HG03095 (cell line): ENCODE measurements around the gene LINC01488.
A peak's percentile ranks its signal among the peaks of the same experiment; 100 is the strongest.

ENCODE experiments used
- ATAC-seq: cut with Tn5 transposase; IDR thresholded peaks from one replicate; pipeline ENCODE4 v1.9.1; 2021; ENCODE audit warnings: moderate library complexity; ENCODE audit not compliant: unreplicated experiment

The LINC01488 gene

DNA sequence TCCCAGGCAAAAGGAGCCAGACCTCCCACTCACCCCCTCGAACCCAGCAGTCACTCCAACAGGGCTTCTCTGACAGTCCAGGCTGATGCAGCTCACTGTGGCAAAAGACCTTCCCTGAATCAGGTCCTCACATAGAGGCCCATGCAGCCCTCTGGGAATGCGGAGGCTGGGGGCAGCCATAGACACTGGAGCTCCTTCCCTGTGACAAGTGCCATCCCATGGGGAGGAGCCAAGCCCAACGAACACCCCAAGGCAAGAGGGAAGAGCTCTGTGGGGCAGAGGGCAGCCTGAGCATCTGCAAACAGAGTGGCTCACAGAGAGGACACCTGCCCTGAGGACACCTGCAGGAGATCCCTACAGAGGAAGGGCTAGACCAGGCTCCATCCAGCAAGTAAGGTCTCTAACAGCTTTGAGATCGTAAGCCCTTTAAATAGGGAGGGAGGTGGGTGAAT is at the start of gene LINC01488:
Gene LINC01488 (plus strand): TSS at position 271 of the 452 bp plus-strand sequence.
- no peak for ATAC-seq

DNA sequence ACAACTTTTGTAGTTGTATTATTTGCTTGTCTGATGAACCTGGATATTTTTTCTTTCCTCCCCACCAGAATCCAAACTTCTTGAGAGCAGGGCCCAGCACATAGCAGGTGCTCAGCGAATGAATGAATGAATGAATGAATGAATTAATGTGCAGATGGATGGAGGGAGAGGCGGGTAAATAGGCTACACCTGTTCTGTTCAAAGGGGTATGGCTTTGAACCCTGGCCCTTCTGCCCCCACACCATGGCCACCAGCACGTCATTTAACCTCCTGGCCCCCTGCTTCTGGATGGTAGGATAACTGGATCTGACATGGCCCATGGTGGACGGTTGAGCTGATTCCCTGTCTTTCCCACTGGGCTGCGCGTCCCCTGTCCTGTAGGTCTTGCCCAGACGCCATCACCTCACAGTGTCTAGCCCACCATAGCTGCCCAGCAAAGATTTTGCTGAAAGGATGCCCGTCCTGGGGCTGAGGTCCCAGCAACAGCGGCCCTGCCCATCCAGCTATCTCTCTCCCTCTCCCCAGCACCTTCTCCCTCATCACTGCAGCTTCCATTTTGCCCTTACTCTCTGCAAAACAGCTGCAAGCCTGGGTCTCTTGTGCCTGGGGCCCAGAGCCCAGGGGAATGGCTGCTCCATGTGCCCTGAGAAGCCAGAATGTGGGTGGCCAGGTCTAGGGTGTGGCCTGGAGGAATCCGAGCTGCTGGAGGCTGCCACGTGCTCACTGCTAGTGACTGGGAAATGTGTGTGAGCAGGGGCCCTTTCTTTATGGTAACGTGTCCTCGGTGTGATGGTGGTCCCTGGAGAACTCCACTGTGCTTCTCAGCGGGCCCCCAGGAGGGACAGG is 49.3 kb upstream of the LINC01488 start:
- no peak for ATAC-seq

DNA sequence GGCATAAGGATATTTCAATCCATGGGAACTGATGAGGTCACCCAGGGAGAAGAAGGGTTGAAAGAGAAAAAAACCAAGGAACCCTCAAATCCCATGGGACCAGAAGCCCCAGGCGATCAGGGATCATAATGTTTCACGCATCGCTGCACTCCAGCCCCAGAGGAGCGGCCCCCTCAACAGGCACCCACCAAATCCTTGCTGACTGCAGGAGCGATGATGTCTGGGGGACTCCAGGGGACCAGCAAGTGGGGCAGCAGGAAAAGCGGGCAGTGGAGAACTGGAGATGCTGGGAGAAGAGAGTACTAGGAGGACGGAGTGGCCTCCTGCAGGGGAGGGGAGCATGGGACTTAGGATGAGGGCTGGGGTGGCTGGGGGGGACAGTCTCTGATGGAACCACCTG is 47.7 kb upstream of the LINC01488 start:
- ATAC-seq: no peak

DNA sequence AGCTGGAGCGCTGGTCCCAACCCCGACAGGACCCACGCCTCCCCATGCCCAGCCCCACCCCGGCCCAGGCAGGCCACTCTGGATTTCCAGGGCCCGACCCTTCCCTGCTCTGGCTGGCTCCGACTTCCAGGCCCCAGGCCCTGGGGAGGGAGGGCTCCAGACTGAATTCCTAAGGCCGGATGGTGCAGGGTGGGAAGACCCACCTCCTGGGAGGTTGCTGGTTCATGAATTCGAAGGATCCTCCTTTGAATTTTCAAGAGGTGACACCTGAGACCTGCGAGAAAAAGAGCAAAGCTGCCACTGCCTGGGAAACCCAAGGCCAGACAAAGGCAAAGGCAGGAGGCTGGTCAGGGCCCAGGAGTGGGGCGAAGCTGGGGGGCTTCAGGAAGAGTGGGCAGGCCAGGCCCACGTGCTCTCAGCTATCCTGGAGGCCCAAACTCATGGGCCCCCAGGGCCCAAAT is 47.0 kb upstream of the LINC01488 start:
- ATAC-seq: no peak

DNA sequence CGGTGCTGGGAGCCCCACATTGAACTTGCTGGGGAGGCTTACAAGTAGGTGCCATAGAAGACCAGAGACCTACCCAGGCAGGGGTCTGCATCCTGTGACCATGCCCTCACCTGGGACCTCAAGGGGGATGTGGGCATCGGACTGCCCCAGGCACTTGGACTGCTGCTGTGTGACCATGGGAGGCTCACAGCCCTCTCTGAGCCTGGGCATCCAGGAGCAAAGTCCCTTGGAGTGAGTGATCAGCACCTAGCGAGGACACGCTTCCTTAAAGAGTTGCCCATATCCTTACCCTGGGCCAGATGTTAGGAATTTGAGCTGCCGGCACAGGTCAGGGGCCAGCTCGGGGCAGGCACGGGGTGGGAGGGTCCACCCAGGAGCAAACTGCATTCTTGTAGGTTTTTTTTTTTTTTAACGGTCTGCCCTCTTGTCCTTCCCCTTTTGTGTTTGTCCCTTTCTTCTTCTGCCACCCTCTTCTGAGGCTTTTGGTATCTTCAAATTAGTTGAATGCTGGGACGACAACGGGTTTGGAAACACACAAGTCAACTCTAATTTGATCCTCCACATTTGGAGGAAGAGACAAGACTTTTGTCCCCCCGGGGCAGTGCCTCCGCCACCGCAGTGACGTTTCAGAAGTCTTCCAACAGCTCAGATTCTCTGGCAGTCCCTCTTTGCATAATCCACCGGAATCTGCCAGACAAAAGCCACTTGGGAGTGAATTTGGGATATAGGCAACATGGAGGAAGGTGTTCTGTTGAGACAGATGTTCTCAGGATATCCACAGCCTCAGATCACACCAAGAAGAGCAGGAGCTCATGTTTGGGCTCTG is 46.1 kb upstream of the LINC01488 start:
- no peak for ATAC-seq

- ATAC-seq: no peak
These were observed 45.2 kb upstream of the LINC01488 start for GRCh38 chr11:69436041-69436982.

DNA sequence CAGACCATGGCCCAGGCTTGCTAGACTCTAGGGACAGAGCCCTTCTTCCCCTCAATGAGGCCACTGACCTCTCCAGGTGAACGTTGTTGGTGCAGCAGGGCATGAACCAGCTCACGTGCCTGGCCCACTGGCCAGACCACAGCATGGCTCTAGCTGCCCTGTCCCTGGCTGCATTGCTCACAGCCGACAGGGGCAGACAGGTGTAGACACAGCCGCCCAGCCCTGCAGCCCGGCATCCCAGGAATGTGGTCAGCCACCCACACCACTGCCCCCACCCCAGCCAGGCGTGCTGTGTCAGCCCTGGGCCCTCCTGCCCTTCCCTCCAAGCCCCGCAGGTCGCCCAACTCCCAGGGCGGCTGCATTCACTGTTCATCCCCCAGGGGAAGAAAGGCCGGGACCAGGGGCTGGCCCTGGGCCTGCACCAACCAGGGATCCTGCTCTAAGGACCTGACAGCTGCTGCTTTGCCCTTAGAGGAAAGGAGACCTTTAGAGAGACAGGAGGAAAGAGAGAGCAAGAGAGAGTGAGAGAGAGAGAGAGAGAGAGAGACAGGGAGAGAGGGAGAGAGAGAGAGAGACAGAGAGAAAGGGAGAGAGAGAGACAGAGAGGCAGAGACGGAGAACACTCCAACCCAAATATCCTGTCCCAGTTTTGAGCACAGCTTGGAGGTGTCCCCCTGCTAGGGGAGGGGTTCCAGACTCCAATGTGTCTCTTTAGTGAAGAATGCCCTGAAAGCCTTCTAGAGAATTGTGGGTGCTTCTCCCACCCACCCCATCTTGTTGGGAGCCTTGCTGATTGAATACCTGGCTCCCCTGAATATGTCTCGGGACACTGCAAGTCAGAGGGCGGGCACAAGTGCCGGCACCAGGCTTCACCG is 44.2 kb upstream of the LINC01488 start:
- ATAC-seq: no peak

DNA sequence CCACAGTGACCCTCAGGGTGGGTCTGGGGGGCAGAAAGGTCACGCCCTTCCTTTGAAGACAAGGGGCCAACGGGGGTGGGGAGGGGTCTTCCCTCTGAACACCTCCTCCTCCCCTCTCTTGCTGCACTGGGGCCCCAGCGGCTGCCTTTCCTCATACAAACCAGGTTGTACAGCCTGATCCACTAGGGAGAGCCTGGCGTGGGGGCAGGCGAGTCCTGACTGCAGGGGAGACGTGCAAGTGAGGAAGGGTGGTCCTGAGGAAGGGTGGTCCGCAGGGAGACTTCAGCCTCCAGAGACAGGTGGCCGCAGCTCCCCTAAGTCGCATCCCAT is 43.6 kb upstream of the LINC01488 start:
- ATAC-seq: no peak

- no peak for ATAC-seq
These were observed 43.1 kb upstream of the LINC01488 start for GRCh38 chr11:69438286-69438920.

- no peak for ATAC-seq
These were observed 42.3 kb upstream of the LINC01488 start for GRCh38 chr11:69439127-69439526.

DNA sequence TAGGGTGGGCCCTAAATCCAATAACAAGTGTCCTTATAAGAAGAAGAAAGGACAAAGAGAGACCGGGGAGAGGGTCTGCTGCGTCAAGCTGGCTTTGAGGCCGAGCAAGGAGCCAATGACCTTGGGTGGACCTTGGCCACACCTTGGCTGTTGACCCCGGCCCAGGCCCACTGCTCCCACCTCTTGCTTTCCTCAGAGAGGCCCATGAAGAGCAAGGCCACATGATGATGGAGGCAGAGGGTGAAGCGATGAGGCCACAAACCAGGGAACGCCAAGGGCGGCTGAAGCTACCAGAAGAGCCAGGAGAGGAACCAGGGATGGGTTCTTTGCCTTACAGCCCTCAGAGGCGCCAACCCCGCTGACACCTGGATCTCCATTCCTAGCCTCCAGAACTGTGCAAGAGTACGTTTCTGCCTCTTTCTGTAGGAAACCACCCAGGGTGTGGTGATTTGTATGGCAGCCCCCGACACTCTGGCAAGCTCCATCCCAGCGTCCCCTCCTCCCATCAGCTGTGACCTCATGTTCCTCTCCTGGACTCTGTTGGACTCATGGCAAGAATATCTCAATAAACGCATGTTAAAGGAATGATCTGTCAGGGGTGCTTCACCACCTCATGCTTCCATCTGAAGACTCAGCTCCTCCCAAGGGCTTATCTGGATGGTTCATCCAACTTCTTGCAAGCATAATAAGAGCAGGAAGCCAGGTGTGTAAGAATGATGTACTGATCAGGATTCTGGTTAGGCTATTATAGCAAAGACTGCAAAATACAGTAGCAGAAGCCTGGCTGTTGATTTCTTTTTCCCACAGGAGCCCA is 41.6 kb upstream of the LINC01488 start:
- ATAC-seq: no peak

- ATAC-seq: no peak
These were observed 40.6 kb upstream of the LINC01488 start for GRCh38 chr11:69440876-69441275.

- no peak for ATAC-seq
These were observed 39.3 kb upstream of the LINC01488 start for GRCh38 chr11:69442012-69442806.

GRCh38 chr11:69442807-69443137 is 38.7 kb upstream of the LINC01488 start:
- ATAC-seq: no peak

GRCh38 chr11:69443138-69443967 is 38.1 kb upstream of the LINC01488 start:
- ATAC-seq: peak; percentile 74

DNA sequence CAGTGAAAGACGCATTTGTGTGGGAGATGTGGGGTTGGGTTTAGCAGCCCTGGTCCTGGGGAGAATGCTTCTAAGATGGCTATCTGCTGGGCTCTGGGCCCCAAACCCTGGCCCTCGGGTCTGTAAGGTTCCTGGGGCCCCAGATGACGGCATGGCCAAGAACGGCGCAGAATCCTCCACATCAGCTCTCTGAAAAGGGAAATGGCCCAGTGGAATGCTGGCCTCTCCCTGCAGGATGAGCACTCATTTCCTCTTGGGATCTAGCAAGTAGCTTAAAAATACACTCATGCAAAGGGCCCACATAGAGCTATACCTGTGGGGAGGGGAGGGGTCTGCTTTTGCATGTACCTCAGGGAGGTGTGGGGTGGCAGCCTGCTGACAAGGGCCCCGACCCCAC is 37.5 kb upstream of the LINC01488 start:
- ATAC-seq: no peak
